Right renal cortex interstitium (tissue), 3 donors: ENCODE results near the gene PTPRD. TPM values are rescaled to one million over a fixed set of nuclear protein-coding genes. Genes with fewer than 3 reads are reported as not detected.

Experiments
- DNase-seq, 3 donors: peaks; one replicate each; pipeline ENCODE4 v3.0.0-alpha.2; 2013; ENCODE audit warnings: low read depth in 3 of 3, low spot score in 2 of 3
- polyA plus RNA-seq, 3 donors: library from polyadenylated mRNA; unstranded; fragments of 120-200 nt; gene quantifications; one replicate each; pipeline ENCODE4 v1.2.1, GENCODE V29; 2013; ENCODE audit not compliant: insufficient read length in 3 of 3

Gene PTPRD
- polyA plus RNA-seq, 3 donors = 92.4 to 109 (median 101) TPM

GRCh38 chr9:9246726-9247125 is 1366.1 kb downstream of the PTPRD start:
- DNase-seq = no peak

GRCh38 chr9:9231946-9232345 is 1380.9 kb downstream of the PTPRD start:
- DNase-seq = no peak

- DNase-seq = no peak
Observed at GRCh38 chr9:9229269-9229668, 1383.5 kb downstream of the PTPRD start.

GRCh38 chr9:9223175-9223574 is 1389.6 kb downstream of the PTPRD start:
- DNase-seq = no peak

DNA sequence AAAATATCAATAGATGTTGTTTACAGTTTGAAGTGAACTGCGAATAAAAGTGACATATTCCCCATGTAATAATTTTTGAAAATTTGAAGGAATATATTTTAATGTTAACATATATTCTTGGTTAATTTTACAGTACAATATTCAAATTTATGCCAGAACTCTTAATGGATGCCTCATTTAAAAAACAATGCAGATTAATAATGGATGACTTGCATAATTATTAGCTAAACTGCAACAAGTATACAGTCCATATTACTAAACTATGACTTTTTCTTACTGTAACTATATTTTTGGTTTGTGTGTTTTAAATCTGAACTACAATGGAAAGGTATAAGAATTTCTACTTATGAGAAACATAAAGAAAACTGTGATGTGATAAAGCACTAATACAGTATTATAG is 1390.1 kb downstream of the PTPRD start:
- DNase-seq = no peak

- DNase-seq = no peak
Observed at GRCh38 chr9:9216934-9217333, 1395.9 kb downstream of the PTPRD start.

DNA sequence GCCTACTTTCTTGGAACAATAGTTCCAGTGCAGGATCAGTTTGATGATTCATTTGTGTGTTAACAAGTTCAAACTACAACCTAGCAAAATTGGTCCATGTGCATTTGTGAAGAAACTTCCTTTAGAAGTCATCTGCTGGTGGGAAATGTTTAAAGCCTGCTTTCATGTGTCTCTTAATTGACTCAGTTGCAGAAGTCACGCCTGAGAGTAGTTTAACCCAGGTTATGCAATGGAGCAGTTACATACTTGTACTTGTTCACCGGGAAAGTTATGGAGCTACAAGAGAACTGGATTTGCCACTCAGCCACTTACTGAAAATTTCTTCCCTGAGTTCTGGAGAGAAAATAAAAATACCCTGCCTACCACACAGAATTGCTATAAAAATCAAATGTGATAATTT is 1397.8 kb downstream of the PTPRD start:
- no peak for DNase-seq

DNA sequence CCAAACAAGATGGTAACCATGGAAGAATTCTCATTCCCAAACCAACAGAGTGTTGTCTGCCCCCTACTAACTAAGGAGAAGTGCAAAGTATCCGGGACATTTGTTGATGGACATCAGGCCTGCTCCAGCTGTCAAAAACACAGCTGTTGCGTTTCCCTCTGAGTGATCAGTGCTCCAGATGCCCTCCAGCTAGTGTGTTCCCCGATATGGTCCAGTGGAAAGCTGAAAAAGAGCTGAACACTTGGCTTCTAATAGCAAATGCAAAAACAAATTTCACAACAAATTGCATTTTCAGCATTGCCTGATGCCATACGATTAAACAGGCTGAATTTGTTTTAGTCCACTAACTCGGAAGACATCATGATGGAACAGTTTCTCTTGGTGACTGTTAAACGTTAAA is 1398.7 kb downstream of the PTPRD start:
- DNase-seq = no peak

- no peak for DNase-seq
Observed at GRCh38 chr9:9212963-9213362, 1399.8 kb downstream of the PTPRD start.

- peak in 2 of 3 donors; percentile 26 to 27 for DNase-seq
Observed at GRCh38 chr9:9202276-9202675, 1410.5 kb downstream of the PTPRD start.

- DNase-seq = no peak
Observed at GRCh38 chr9:9186086-9186485, 1426.7 kb downstream of the PTPRD start.

DNA sequence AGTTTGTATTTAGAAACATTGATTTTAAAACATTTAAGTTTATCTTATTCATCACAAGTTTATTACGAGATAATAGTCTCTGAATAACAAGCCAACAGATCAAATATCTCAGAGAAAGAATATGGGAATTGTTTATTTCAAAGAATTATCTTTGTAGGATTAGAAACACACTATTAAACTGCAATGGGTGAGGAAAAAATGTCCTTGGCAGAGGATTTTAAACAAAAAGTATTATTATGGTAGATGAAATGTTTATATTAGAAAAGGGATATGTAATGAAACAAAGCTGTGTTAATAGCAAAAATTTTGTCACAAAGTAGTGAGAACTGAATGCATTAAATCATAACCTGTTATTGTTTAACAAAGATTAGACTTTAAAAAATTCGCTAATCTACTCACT is 1430.4 kb downstream of the PTPRD start:
- DNase-seq = no peak

GRCh38 chr9:9177081-9177480 is 1435.7 kb downstream of the PTPRD start:
- DNase-seq = no peak

GRCh38 chr9:9174358-9174757 is 1438.4 kb downstream of the PTPRD start:
- DNase-seq = no peak

DNA sequence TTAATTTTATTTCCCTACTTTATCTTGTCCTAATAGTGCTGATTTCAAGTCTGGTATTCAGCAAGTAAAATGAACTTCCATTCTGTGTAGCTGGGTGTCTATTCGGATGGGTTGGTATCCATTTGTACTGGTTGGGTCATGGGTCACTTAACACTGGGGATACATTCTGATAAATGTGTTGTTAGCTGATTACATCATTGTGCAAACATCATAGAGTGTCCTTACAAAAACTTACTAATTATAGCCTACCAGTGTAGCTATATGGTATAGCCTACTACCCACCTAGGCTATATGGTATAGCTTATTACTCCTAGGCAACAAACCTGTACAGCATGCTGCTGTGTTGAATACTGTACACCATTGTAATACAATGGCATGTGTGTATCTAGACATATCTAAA is 1439.5 kb downstream of the PTPRD start:
- no peak for DNase-seq

DNA sequence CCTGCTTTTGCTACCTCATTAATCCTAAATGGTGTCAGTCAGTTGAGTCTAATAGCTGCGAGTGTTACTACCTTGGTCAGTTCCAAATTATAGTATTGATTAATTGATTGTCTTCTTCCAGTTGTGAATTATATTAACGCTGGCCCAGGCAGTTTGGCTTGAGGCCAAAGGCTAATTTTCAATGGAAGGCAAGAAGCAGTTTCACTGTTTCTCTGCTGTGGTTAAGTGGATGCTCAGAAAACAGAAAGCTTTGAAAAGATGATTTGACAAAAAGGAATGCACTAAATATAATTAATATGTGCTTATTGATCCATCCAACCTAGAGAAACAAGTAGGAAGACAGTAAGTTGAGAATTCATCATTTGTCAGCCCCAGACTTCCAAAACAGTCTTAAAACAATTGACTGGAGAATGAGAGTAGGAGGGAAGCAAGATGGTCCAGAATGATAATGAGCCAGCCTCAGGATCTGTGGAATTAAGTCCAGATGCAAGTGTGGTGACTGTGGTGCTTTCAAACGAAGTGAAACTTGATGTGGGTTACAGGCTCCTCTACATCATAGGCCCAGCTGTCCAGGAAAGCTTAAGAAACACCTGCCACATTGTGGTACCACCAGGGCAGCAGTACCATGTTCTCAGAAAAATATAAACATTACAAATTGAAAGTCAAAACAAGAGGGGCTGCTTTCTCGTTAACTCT is 1442.2 kb downstream of the PTPRD start:
- no peak for DNase-seq

GRCh38 chr9:9142001-9142400 is 1470.8 kb downstream of the PTPRD start:
- no peak for DNase-seq

- no peak for DNase-seq
Observed at GRCh38 chr9:9133526-9133925, 1479.3 kb downstream of the PTPRD start.

DNA sequence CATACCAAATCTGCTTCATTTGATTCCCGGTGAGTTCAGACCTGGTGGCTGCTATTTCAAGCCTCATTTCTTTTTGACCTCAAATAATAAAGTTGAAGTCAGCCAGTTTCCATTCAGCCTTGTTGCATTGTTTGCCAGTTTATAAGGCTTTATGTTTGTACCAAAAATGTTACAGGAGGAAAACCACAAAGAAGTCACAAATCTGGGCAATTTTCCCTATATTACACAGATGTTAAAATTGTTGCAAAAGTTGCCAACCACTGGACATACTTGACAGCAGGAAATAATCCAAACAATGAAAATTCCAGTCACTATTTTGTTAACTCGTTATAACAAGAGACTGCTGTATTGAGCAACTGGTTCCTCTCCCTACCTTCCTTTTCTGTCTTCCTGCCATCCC is 1488.2 kb downstream of the PTPRD start:
- no peak for DNase-seq

DNA sequence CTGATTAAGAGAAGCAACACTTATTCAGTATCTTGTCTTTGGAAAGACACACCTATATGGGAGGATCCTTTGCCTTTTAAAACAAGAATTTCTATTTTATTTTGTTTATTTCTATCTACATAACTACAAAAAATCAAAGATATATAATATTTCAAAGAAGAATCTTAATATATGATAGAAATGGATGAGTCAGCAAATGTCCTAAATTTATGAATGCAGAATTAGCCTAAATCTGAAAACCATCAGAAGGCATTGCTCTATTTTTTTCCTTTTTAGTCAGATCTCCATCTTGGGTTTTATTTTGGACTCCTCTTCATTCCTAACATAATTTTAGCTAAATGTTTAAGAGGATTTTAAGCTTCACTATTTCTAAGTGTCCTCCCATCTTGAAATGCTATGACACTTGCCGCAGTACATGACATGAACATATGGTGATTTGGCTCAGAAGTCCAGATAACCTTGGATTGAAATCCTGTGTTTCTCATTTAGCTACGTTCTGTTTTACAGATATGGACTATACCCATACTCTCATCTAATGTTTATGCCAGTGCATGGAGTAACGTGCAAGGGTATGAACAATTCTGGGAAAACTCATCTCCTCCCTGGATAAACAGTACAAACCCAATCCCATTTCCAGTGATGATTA is 1490.4 kb downstream of the PTPRD start:
- no peak for DNase-seq

GRCh38 chr9:9117866-9118265 is 1494.9 kb downstream of the PTPRD start:
- DNase-seq = no peak

DNA sequence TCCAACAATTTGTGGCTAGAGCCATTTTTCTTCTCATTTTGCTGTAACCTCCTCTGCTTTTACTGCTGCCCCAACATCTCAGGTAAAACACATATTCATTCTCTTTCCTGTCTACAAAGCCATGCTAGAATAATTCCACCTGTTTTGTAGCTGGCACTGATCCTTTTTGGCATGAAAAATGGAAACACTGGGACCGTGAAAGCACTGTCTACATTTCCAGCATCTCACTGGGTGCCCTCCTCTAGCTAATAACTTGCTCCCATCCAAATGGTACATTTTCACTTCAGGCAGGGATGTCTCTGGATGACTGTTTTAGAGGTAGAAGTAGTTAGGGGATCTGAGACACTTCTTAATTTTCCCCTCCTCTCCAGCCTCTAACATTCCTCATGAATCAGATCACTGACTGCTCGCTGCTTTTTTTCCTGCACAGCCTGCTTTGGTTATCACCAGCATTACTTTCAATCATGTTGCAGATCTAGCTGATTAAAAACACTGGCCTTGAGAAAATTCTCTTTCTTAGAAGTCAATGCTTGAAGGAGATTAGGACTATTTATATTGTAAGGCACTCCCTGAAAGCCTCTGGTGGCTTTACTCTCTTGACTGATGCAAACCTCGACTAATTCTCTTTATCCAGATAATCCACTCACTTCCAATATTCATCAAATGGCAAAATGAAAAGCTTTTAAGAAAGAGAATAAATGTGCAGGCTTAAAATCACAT is 1500.6 kb downstream of the PTPRD start:
- no peak for DNase-seq
